Activated CD4-positive, alpha-beta T cell treated with anti-CD3 and anti-CD28 coated beads, Interleukin-2, amount 50 U/mL, for 48 hours (primary cell): ENCODE measurements around the gene B3GNT7.

Experiments used
- DNase-seq, 2 experiments: peaks; one replicate each; pipeline ENCODE4 v3.0.0-alpha.2; 2020

The B3GNT7 gene

GRCh38 chr2:231431606-231432005, 36.1 kb downstream of the B3GNT7 start:
- DNase-seq: no peak

DNA sequence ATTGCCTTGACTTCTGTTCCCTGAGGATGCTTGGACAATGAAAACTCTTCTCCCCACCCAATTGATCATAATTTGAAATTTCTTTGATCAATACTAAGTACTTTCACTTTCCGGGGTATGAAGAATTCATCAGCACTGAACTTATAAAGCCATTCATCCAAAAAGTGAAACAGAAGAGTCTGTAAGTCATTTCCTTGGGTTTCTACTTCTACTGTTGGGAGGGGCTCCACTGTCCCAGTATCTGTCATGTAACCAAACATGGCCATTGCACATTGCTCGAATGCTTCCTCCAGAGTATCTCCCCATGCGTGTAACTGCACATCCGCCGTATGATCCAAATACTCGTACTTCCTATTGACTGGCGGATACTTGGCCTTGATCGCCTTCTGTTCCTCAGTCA, 38.5 kb downstream of the B3GNT7 start:
- no peak for DNase-seq

DNA sequence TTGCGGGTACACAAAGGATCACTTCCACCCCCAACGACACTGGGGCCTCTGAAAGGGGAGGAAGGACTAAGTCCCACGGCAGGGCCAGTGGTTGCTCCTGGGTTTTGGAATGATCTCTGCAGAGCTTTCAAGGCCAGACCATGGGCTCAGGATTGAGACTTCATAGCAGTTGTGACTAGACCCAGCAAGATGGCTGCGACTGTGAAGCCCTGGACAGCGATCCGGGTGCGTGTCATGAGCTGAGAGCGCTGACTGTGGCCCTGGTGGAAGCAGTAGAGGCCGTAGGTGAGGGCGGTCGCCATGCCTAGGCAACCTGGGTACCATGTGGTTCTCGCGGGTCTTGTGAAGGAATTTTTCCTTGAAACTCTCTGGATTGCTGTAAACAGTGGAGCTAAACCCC, 41.4 kb downstream of the B3GNT7 start:
- no peak for DNase-seq

DNA sequence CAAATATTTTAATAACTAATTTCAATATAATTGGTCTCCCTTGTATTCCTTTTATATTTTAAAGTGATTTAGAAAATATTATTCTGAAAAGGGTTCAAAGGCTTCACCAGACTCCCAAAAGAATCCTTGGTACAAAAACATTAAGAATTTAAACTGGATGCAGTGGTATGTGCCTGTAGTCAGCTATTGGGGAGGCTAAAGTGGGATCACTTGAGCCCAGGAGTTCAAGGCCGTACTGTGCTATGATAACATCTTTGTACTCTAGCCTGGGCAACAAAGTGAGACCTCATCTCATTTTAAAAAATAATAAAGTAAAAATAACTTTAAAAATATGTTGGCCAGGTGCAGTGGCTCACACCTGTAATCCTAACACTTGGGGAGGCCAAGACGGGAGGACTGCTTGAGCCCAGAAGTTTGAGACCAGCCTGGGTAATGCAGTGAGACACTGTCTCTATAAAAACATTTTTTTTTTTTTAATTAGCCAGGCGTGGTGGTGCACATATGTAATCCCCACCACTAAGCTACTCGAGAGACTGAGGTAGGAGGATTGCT, 54.1 kb downstream of the B3GNT7 start:
- DNase-seq: no peak

- DNase-seq: no peak
Observed at GRCh38 chr2:231450548-231450989, 55.1 kb downstream of the B3GNT7 start.
